ENCODE data around the gene RIPOR3. TPM values are rescaled to one million over a fixed set of nuclear protein-coding genes. Genes with fewer than 3 reads are reported as not detected.

The RIPOR3 gene
- total and polyA plus RNA-seq, 9 of the 15 experiments (the other 6 are each of a cell fraction or from before 2014, with no cell fraction given) = 3.3 to 62.7 (median 21.4) TPM

GRCh38 chr20:50731055-50731929, 40.0 kb upstream of the RIPOR3 start, which contains the start of gene PARD6B (continued):
- TF ChIP-seq RERE (CRISPR knock-in tag; IDR thresholded peaks at IDR 0.05; ENCODE audit: borderline replicate concordance) (no peak), NR0B1 (IDR thresholded peaks at IDR 0.05; ENCODE audit: partially characterized antibody) (no peak), LCOR (CRISPR knock-in tag; IDR thresholded peaks at IDR 0.05) (no peak), ZNF143 (CRISPR knock-in tag; IDR thresholded peaks at IDR 0.05) (no peak), ZBTB43 (CRISPR knock-in tag; IDR thresholded peaks at IDR 0.05) (no peak), SLC30A9 (CRISPR knock-in tag; IDR thresholded peaks at IDR 0.05) (no peak), NR2F6 (CRISPR knock-in tag; IDR thresholded peaks at IDR 0.05) (no peak), PCBP1 (IDR thresholded peaks at IDR 0.05; ENCODE audit: low read depth, low read length, poor library complexity, severe bottlenecking) (peak; percentile 87), TAF15 (IDR thresholded peaks at IDR 0.05; ENCODE audit: low read depth, low read length) (no peak), NR2C2 (CRISPR knock-in tag; IDR thresholded peaks at IDR 0.05) (no peak), NR2C2 (tag; IDR thresholded peaks at IDR 0.05) (peak; percentile 61; the same call in 1 of the 2 replicates), NCOA1 (IDR thresholded peaks at IDR 0.05; ENCODE audit: low read depth) (no peak), HNRNPL (IDR thresholded peaks at IDR 0.05; ENCODE audit: low read depth, low read length) (peak; percentile 64; the same call in 1 of the 2 replicates), SOX6 (IDR thresholded peaks at IDR 0.05) (peak; percentile 49), NBN (IDR thresholded peaks at IDR 0.05; ENCODE audit: low read depth) (no peak), HOXB6 (CRISPR knock-in tag; IDR thresholded peaks at IDR 0.05; ENCODE audit: borderline replicate concordance) (no peak), GABPA (tag; conservative IDR thresholded peaks at IDR 0.05; ENCODE audit: low read depth) (peak; percentile 92), HNRNPK (IDR thresholded peaks at IDR 0.05; ENCODE audit: low read depth, low read length, poor library complexity, severe bottlenecking) (no peak), MTA2 (IDR thresholded peaks at IDR 0.05; ENCODE audit: low read depth) (no peak), KDM1A (IDR thresholded peaks at IDR 0.05) (no peak), MYNN (IDR thresholded peaks at IDR 0.05) (0 out of 2 replicates have a peak, but pooled peaks have one; percentile 40), MYNN (CRISPR knock-in tag; IDR thresholded peaks at IDR 0.05) (no peak)

All from K562 (cell line).